Esophagus squamous epithelium (tissue), 4 donors: ENCODE data around the gene STAG1.

Experiments
- CTCF ChIP-seq, 6 experiments: fragments of 450-650 bp in 4 of 6; fragments of 200-600 bp in 2 of 6; sonication (generic) in 2 of 6; IDR thresholded peaks; one replicate each; pipeline ENCODE4 v1.5.1; 2016 to 2019; ENCODE audit warnings: antibody characterized with exemption in 6 of 6, mild to moderate bottlenecking in 4 of 6, moderate library complexity in 4 of 6
- POLR2A ChIP-seq, 4 donors: fragments of 450-650 bp; IDR thresholded peaks; one replicate each; pipeline ENCODE4 v1.6.1; 2017; ENCODE audit warnings: antibody characterized with exemption in 4 of 4, mild to moderate bottlenecking in 4 of 4, moderate library complexity in 3 of 4

GRCh38 chr3:136409549-136409948 is 342.6 kb downstream of the STAG1 start:
- TF ChIP-seq POLR2A (IDR thresholded peaks at IDR 0.05) (no peak), CTCF (IDR thresholded peaks at IDR 0.05) (no peak)
